GM12892 (cell line): ENCODE data around the gene KLLN.

Source experiments
- POLR2A ChIP-seq: IDR thresholded peaks from 2 replicates; pipeline ENCODE4 v1.6.1; 2011; ENCODE audit warnings: low read depth, low read length, control low read depth
- POLR2AphosphoS5 ChIP-seq: IDR thresholded peaks from 2 replicates; pipeline ENCODE4 v1.6.1; 2011; ENCODE audit warnings: low read depth, low read length, control low read depth

DNA sequence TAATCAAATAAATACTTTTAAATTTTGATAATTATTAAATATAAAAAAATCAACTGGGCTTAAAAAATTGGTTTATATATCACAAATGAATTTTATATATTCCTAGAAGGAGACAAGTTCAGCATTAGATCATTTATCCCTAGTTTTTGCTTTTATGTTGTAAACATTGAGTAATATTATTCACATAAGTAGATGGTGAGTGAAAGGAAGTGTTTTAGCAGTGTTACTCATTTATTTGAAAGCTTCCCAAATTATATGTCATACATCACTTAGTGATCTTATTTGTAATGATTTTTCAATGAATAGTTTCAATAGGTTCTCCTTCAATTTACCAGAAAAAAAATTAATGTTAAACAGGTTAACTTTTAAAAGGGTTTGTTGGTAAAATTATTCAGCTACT lies 15.8 kb downstream of the KLLN start:
- TF ChIP-seq POLR2A (no peak), POLR2AphosphoS5 (no peak)
